Colon (tissue), 2 donors: ENCODE measurements around the gene CNOT4.
"Not testable (repeated sequence)": the region's sequence is repeated elsewhere in the genome, so short reads cannot be mapped to it uniquely, and the experiment has no call there.

ENCODE experiments used
- FAIRE-seq: peaks from 2 replicates; lab custom pipeline; 2012; peaks lifted over from hg19 to GRCh38; lab: Jason Lieb, UNC
- donor health status: control.
- donor health status: control.

Gene CNOT4

GRCh38 chr7:135449436-135449835, 60.5 kb downstream of the CNOT4 start:
- FAIRE-seq = no peak

GRCh38 chr7:135448753-135449152, 61.1 kb downstream of the CNOT4 start:
- FAIRE-seq = no peak

- no peak for FAIRE-seq
These were observed 62.2 kb downstream of the CNOT4 start for GRCh38 chr7:135447748-135448147.

GRCh38 chr7:135445690-135446089, 64.2 kb downstream of the CNOT4 start:
- FAIRE-seq = no peak

- not testable (repeated sequence) for FAIRE-seq
These were observed 64.6 kb downstream of the CNOT4 start for GRCh38 chr7:135445266-135445665.

GRCh38 chr7:135441791-135442190, 68.1 kb downstream of the CNOT4 start:
- no peak for FAIRE-seq

- no peak for FAIRE-seq
These were observed 75.9 kb downstream of the CNOT4 start for GRCh38 chr7:135434047-135434446.

GRCh38 chr7:135430626-135431025, 79.3 kb downstream of the CNOT4 start:
- no peak for FAIRE-seq

GRCh38 chr7:135428879-135429278, 81.0 kb downstream of the CNOT4 start:
- FAIRE-seq = no peak

GRCh38 chr7:135428011-135428410, 81.9 kb downstream of the CNOT4 start:
- FAIRE-seq = no peak

GRCh38 chr7:135427166-135427565, 82.7 kb downstream of the CNOT4 start:
- no peak for FAIRE-seq

GRCh38 chr7:135425036-135425435, 84.9 kb downstream of the CNOT4 start:
- FAIRE-seq = no peak

GRCh38 chr7:135420786-135421185, 89.1 kb downstream of the CNOT4 start:
- FAIRE-seq = no peak

GRCh38 chr7:135416431-135416830, 93.5 kb downstream of the CNOT4 start:
- FAIRE-seq = no peak

- no peak for FAIRE-seq
These were observed 95.0 kb downstream of the CNOT4 start for GRCh38 chr7:135414850-135415439.

- FAIRE-seq = no peak
These were observed 95.7 kb downstream of the CNOT4 start for GRCh38 chr7:135414208-135414607.

- FAIRE-seq = no peak
These were observed 98.8 kb downstream of the CNOT4 start for GRCh38 chr7:135411098-135411497.

GRCh38 chr7:135410543-135410942, 99.4 kb downstream of the CNOT4 start:
- peak; percentile 91 for FAIRE-seq

GRCh38 chr7:135409845-135410542, 99.9 kb downstream of the CNOT4 start:
- no peak for FAIRE-seq

GRCh38 chr7:135407884-135408283, 102.0 kb downstream of the CNOT4 start:
- no peak for FAIRE-seq

GRCh38 chr7:135406918-135407317, 103.0 kb downstream of the CNOT4 start:
- FAIRE-seq = no peak

- FAIRE-seq = no peak
These were observed 103.9 kb downstream of the CNOT4 start for GRCh38 chr7:135405969-135406368.

GRCh38 chr7:135403302-135403701, 106.6 kb downstream of the CNOT4 start:
- no peak for FAIRE-seq

GRCh38 chr7:135397689-135398088, 112.2 kb downstream of the CNOT4 start:
- FAIRE-seq = no peak
